HCT116 (cell line): ENCODE measurements around the gene COL15A1. TPM values are rescaled to one million over a fixed set of nuclear protein-coding genes. Genes with fewer than 3 reads are reported as not detected.

Source experiments
- ATAC-seq: fragments of 200-7000 bp; cut with Tn5 transposase; 2 replicates; pipeline ENCODE4 v1.9.1; 2020; ENCODE audit warnings: mild to moderate bottlenecking, moderate library complexity
- BruUV-seq: library from RNA; stranded (reverse); fragments of 400-500 nt; replicated peaks from 2 replicates; lab custom pipeline; 2021; lab: Mats Ljungman, UMichigan
- CTCF ChIA-PET: fragments of 300-600 bp; sonication (Branson Sonifier 250); formaldehyde crosslinking; loops from one replicate; lab custom pipeline; 2021; ENCODE audit warnings: antibody characterized with exemption; lab: Charles Lee
- POLR2A ChIA-PET: fragments of 300-600, 350-600 bp; sonication (Branson Sonifier 250); formaldehyde crosslinking; loops from one replicate; lab custom pipeline; 2021; ENCODE audit warnings: antibody characterized with exemption; lab: Charles Lee
- RAD21 ChIA-PET, 2 experiments: fragments of 300-600 bp; sonication (Branson Sonifier 250); formaldehyde crosslinking; loops; one replicate each; lab custom pipeline; 2023; ENCODE audit warnings: low total read pairs in 2 of 2; ENCODE audit not compliant: uncharacterized antibody in 2 of 2, unreplicated experiment in 2 of 2, low non-redundant PET in 1 of 2; lab: Charles Lee
- DNase-seq: peaks from one replicate; pipeline ENCODE4 v3.0.0-alpha.2; 2010; ENCODE audit warnings: low read depth, low spot score
- H2AFZ ChIP-seq: fragments of 200-600 bp; shearing (Covaris generic), sonication (generic); 2 replicates; pipeline ENCODE4 v1.6.1; 2017; ENCODE audit warnings: low read depth, mixed run types, mixed read lengths, antibody characterized with exemption, low read length; ENCODE audit not compliant: poor library complexity, severe bottlenecking
- H3K27ac ChIP-seq: 2 replicates; pipeline ENCODE4 v1.5.1; 2012; ENCODE audit warnings: low read depth, low read length
- H3K27me3 ChIP-seq: fragments of 200-600 bp; sonication (generic); 2 replicates; pipeline ENCODE4 v1.6.1; 2016; ENCODE audit warnings: mixed run types, low read length, mixed read lengths; ENCODE audit not compliant: insufficient read depth
- H3K36me3 ChIP-seq, 2 experiments: fragments of 200-500 bp in 1 of 2; fragments of 200-600 bp in 1 of 2; sonication (Bioruptor generic) in 1 of 2; sonication (generic) in 1 of 2; 2 replicates each; pipeline versions ENCODE4 v1.5.1 to v1.6.1; 2014 to 2016; ENCODE audit warnings: low read length in 2 of 2, inconsistent platforms in 1 of 2, mixed read lengths in 1 of 2, mixed run types in 1 of 2; ENCODE audit not compliant: insufficient read depth in 2 of 2, control insufficient read depth in 1 of 2
- H3K4me1 ChIP-seq, 2 experiments: fragments of 200-600 bp in 1 of 2; sonication (generic) in 1 of 2; 2 replicates each; pipeline versions ENCODE4 v1.5.1 to v1.6.1; 2012 to 2017; ENCODE audit warnings: low read length in 2 of 2, inconsistent platforms in 1 of 2, mild to moderate bottlenecking in 1 of 2, mixed read lengths in 1 of 2, mixed run types in 1 of 2, moderate library complexity in 1 of 2; ENCODE audit not compliant: insufficient read depth in 2 of 2, control insufficient read depth in 1 of 2
- H3K4me2 ChIP-seq: fragments of 200-600 bp; sonication (generic); 2 replicates; pipeline ENCODE4 v1.6.1; 2017; ENCODE audit warnings: mixed run types, low read length, mixed read lengths
- H3K4me3 ChIP-seq, 2 experiments: fragments of 200-600 bp in 1 of 2; sonication (generic) in 1 of 2; replicated peaks in 1 of 2; 2 replicates each; pipeline ENCODE4 v1.5.1; 2011 to 2016; ENCODE audit warnings: low read length in 2 of 2, control low read depth in 1 of 2, low read depth in 1 of 2, mild to moderate bottlenecking in 1 of 2, mixed read lengths in 1 of 2, mixed run types in 1 of 2
- H3K79me2 ChIP-seq: fragments of 200-600 bp; sonication (generic); 2 replicates; pipeline ENCODE4 v1.6.1; 2017; ENCODE audit warnings: mild to moderate bottlenecking, mixed run types, low read length, moderate library complexity, mixed read lengths; ENCODE audit not compliant: insufficient read depth
- H3K9ac ChIP-seq: fragments of 200-600 bp; sonication (generic); 2 replicates; pipeline ENCODE4 v1.6.1; 2016; ENCODE audit warnings: low read length, mixed read lengths
- H3K9me2 ChIP-seq: fragments of 200-600 bp; sonication (generic), shearing (Covaris generic); 2 replicates; pipeline ENCODE4 v1.6.1; 2017; ENCODE audit warnings: mixed run types, mild to moderate bottlenecking, moderate library complexity; ENCODE audit not compliant: insufficient read depth
- H3K9me3 ChIP-seq, 2 experiments: fragments of 200-500 bp in 1 of 2; fragments of 200-600 bp in 1 of 2; sonication (Bioruptor generic) in 1 of 2; sonication (generic) in 1 of 2; 2 replicates each; pipeline ENCODE4 v1.6.1; 2014 to 2017; ENCODE audit warnings: low read length in 2 of 2, mixed read lengths in 2 of 2, inconsistent platforms in 1 of 2, low read depth in 1 of 2, mild to moderate bottlenecking in 1 of 2, mixed run types in 1 of 2, moderate library complexity in 1 of 2; ENCODE audit not compliant: control insufficient read depth in 1 of 2, insufficient read depth in 1 of 2
- H4K20me1 ChIP-seq: fragments of 200-600 bp; sonication (generic), shearing (Covaris generic); 2 replicates; pipeline ENCODE4 v1.6.1; 2017; ENCODE audit warnings: mixed run types, mild to moderate bottlenecking, moderate library complexity; ENCODE audit not compliant: insufficient read depth
- CBX3 ChIP-seq: IDR thresholded peaks from 2 replicates; pipeline ENCODE4 v1.6.1; 2012; ENCODE audit warnings: low read depth
- CEBPB ChIP-seq: IDR thresholded peaks from 2 replicates; pipeline ENCODE4 v1.6.1; 2012; ENCODE audit warnings: low read depth
- CTCF ChIP-seq, 3 experiments: fragments of 200-600 bp in 1 of 3; sonication (generic) in 1 of 3; IDR thresholded peaks in 2 of 3; conservative IDR thresholded peaks in 1 of 3; 2 replicates each; pipeline ENCODE4 v1.5.1; 2012 to 2017; ENCODE audit warnings: low read depth in 2 of 3, low read length in 2 of 3, antibody characterized with exemption in 1 of 3, borderline replicate concordance in 1 of 3, control low read depth in 1 of 3, mild to moderate bottlenecking in 1 of 3, mixed read lengths in 1 of 3, mixed run types in 1 of 3, moderate library complexity in 1 of 3; ENCODE audit not compliant: insufficient read depth in 1 of 3
- EGR1 ChIP-seq: IDR thresholded peaks from 2 replicates; pipeline ENCODE4 v1.6.1; 2012; ENCODE audit warnings: low read depth
- ELF1 ChIP-seq: IDR thresholded peaks from 2 replicates; pipeline ENCODE4 v1.6.1; 2012; ENCODE audit warnings: low read depth, borderline replicate concordance
- EZH2 ChIP-seq: fragments of 200-600 bp; sonication (generic); IDR thresholded peaks from 2 replicates; pipeline ENCODE4 v1.6.1; 2017; ENCODE audit warnings: antibody characterized with exemption, mixed run types
- FOSL1 ChIP-seq: IDR thresholded peaks from 2 replicates; pipeline ENCODE4 v1.6.1; 2012; ENCODE audit warnings: low read depth
- JUND ChIP-seq: IDR thresholded peaks from 2 replicates; pipeline ENCODE4 v1.6.1; 2012
- MAX ChIP-seq: IDR thresholded peaks from 2 replicates; pipeline ENCODE4 v1.6.1; 2012
- POLR2AphosphoS5 ChIP-seq: IDR thresholded peaks from 2 replicates; pipeline ENCODE4 v1.6.1; 2011; ENCODE audit warnings: mild to moderate bottlenecking, low read depth, low read length, moderate library complexity
- RAD21 ChIP-seq: IDR thresholded peaks from 2 replicates; pipeline ENCODE4 v1.6.1; 2012; ENCODE audit warnings: low read depth, mild to moderate bottlenecking
- REST ChIP-seq: IDR thresholded peaks from 2 replicates; pipeline ENCODE4 v1.6.1; 2012; ENCODE audit warnings: low read depth
- TCF7L2 ChIP-seq: IDR thresholded peaks from 2 replicates; pipeline ENCODE4 v1.7.0; 2011; ENCODE audit warnings: borderline replicate concordance, inconsistent platforms; ENCODE audit not compliant: insufficient read depth, insufficient read length; ENCODE audit errors: extremely low read depth
- YY1 ChIP-seq: IDR thresholded peaks from 2 replicates; pipeline ENCODE4 v1.6.1; 2011; ENCODE audit warnings: low read length, low read depth, moderate library complexity, mild to moderate bottlenecking; ENCODE audit not compliant: insufficient replicate concordance; ENCODE audit errors: extremely low read depth
- ZBTB33 ChIP-seq: IDR thresholded peaks from 2 replicates; pipeline ENCODE4 v1.6.1; 2011; ENCODE audit warnings: mild to moderate bottlenecking, low read length, moderate library complexity; ENCODE audit not compliant: insufficient replicate concordance; ENCODE audit errors: extremely low read depth
- ZFX ChIP-seq: fragments of 450-650 bp; IDR thresholded peaks from 2 replicates; pipeline ENCODE4 v1.6.1; 2017
- ZNF274 ChIP-seq: fragments of 200-500 bp; sonication (Bioruptor generic); IDR thresholded peaks from 2 replicates; pipeline ENCODE4 v1.6.1; 2014; ENCODE audit warnings: mild to moderate bottlenecking, low read depth, low read length, inconsistent platforms
- intact Hi-C: fragments of 100-400 bp; cut with micrococcal nuclease; formaldehyde crosslinking; loops from 2 replicates; pipeline ENCODE4 v1.10.0; 2022
- total RNA-seq: library from RNA; stranded (reverse); gene quantifications from one replicate; pipeline ENCODE4 v1.2.1, GENCODE V29; 2021; ENCODE audit not compliant: unreplicated experiment

COL15A1 gene
- total RNA-seq, 1 experiment from 2014 or later = 0.15 TPM

- no peak for TF ChIP-seq REST
- TF ChIP-seq FOSL1 = no peak
- no peak for TF ChIP-seq EGR1
- no peak for TF ChIP-seq ZBTB33
- no peak for TF ChIP-seq JUND
- TF ChIP-seq POLR2AphosphoS5 = no peak
- no peak for TF ChIP-seq TCF7L2
- TF ChIP-seq RAD21 = no peak
These were observed 23.6 kb downstream of the COL15A1 start (continued) for GRCh38 chr9:98967257-98967656.

- POLR2A ChIA-PET = no interaction called here
- CTCF ChIA-PET = no interaction called here
- H3K4me3 ChIP-seq = no peak overlapping the region
- RAD21 ChIA-PET = no interaction called here
- BruUV-seq = no TSS peak
- no peak for DNase-seq
- intact Hi-C loops = no loop called here
- H4K20me1 ChIP-seq = no peaks in the 10 kb centered on the region
- ATAC-seq = no peak
- peaks cover 0 to 11% of the 10 kb centered on the region in 2 experiments; a peak in 2 of 4 replicates for H3K4me1 ChIP-seq
- H3K9ac ChIP-seq = no peak overlapping the region
- H3K4me2 ChIP-seq = no peak overlapping the region
- H3K27me3 ChIP-seq = no peaks in the 10 kb centered on the region
- H3K27ac ChIP-seq = no peak overlapping the region
- H2AFZ ChIP-seq = no peak overlapping the region
- no peaks in the 10 kb centered on the region for H3K9me2 ChIP-seq
- H3K79me2 ChIP-seq = no peaks in the 10 kb centered on the region
- H3K36me3 ChIP-seq = no peaks in the 10 kb centered on the region
- TF ChIP-seq CTCF (IDR thresholded peaks at IDR 0.05 in 2 of 3, conservative IDR thresholded peaks at IDR 0.05 in 1 of 3; ENCODE audit: borderline replicate concordance in 1 of 3, insufficient read depth in 1 of 3, low read depth in 2 of 3, low read length in 2 of 3) = no peak
- no peak for TF ChIP-seq ELF1
- no peak for TF ChIP-seq YY1
- no peak for TF ChIP-seq CEBPB
- TF ChIP-seq FOSL1 = no peak
- TF ChIP-seq CBX3 = no peak
- TF ChIP-seq TCF7L2 = no peak
- no peak for TF ChIP-seq EGR1
- TF ChIP-seq ZFX = no peak
- TF ChIP-seq ZNF274 = no peak
- TF ChIP-seq EZH2 = no peak
- TF ChIP-seq MAX = no peak
- TF ChIP-seq POLR2AphosphoS5 = no peak
- H3K9me3 ChIP-seq = no peaks in the 10 kb centered on the region
These were observed 24.0 kb downstream of the COL15A1 start for GRCh38 chr9:98967680-98968079.
